Natural killer cell (primary cell): Measurements from ENCODE around the gene DOCK9. TPM values are rescaled to one million over a fixed set of nuclear protein-coding genes. Genes with fewer than 3 reads are reported as not detected.
A peak's percentile ranks its signal among the peaks of the same experiment; 100 is the strongest.

Experiments
- ATAC-seq, 3 donors: fragments of 150-1000 bp in 2 of 3; fragments of 200-7000 bp in 1 of 3; cut with Tn5 transposase; 1 replicate in 1 of 3; 2 replicates in 2 of 3; pipeline ENCODE4 v1.10.0; 2021; ENCODE audit warnings: mild to moderate bottlenecking in 2 of 3, moderate library complexity in 2 of 3
- DNase-seq, 2 donors: peaks; one replicate each; pipeline versions ENCODE4 v3.0.0 to v3.0.0-alpha.2; 2013 to 2021; ENCODE audit warnings: mixed read lengths in 1 of 2
- H3K27ac ChIP-seq: one replicate; pipeline ENCODE4 v1.5.1; 2013; ENCODE audit warnings: mild to moderate bottlenecking, low read length
- H3K27me3 ChIP-seq: one replicate; pipeline ENCODE4 v1.6.1; 2013; ENCODE audit warnings: low read length; ENCODE audit not compliant: control insufficient read depth, insufficient read depth
- H3K36me3 ChIP-seq: one replicate; pipeline ENCODE4 v1.6.1; 2013; ENCODE audit warnings: low read length; ENCODE audit not compliant: control insufficient read depth, insufficient read depth
- H3K4me1 ChIP-seq: one replicate; pipeline ENCODE4 v1.6.1; 2013; ENCODE audit warnings: low read length; ENCODE audit not compliant: control insufficient read depth, insufficient read depth
- H3K4me3 ChIP-seq: one replicate; pipeline ENCODE4 v1.5.1; 2013; ENCODE audit warnings: low read length
- H3K9me3 ChIP-seq: one replicate; pipeline ENCODE4 v1.6.1; 2013; ENCODE audit warnings: low read length; ENCODE audit not compliant: control insufficient read depth, insufficient read depth
- H3K27ac Mint-ChIP-seq, 2 donors: one replicate each; pipeline ENCODE4 v1.8.0; 2022; ENCODE audit warnings: mild to moderate bottlenecking in 2 of 2, mixed read lengths in 2 of 2, moderate library complexity in 1 of 2
- H3K27me3 Mint-ChIP-seq, 2 donors: one replicate each; pipeline ENCODE4 v1.8.0; 2022; ENCODE audit warnings: low read depth in 2 of 2, mixed read lengths in 2 of 2
- H3K36me3 Mint-ChIP-seq: one replicate; pipeline ENCODE4 v1.8.0; 2022; ENCODE audit warnings: mixed read lengths
- H3K4me1 Mint-ChIP-seq, 2 donors: one replicate each; pipeline ENCODE4 v1.8.0; 2022; ENCODE audit warnings: mixed read lengths in 2 of 2
- H3K4me3 Mint-ChIP-seq: one replicate; pipeline ENCODE4 v1.8.0; 2022; ENCODE audit warnings: mild to moderate bottlenecking, moderate library complexity, mixed read lengths
- H3K9me3 Mint-ChIP-seq, 2 donors: one replicate each; pipeline ENCODE4 v1.8.0; 2022; ENCODE audit warnings: mixed read lengths in 2 of 2
- CTCF ChIP-seq: fragments of 200-600 bp; IDR thresholded peaks from one replicate; pipeline ENCODE4 v1.8.0; 2022; ENCODE audit warnings: antibody characterized with exemption
- WGBS: methylation state at CpG from one replicate; pipeline ENCODE4 v1.1.7; 2013; ENCODE audit warnings: missing lambda C conversion rate; ENCODE audit not compliant: insufficient coverage; 5-methylcytosine and 5-hydroxymethylcytosine counted together
- intact Hi-C: fragments of 100-400 bp; cut with micrococcal nuclease; formaldehyde crosslinking; loops from one replicate; pipeline ENCODE4 v1.14.2; 2022
- total RNA-seq, 4 donors: library from RNA; stranded (reverse); fragments of 120-200 nt in 1 of 4; gene quantifications; one replicate each; pipeline versions ENCODE4 v1.2.3 to v1.2.4, GENCODE V29; 2013 to 2022

Gene DOCK9
- total RNA-seq, 3 donors from 2014 or later (not counting 1 experiment from before 2014, with no cell fraction given) = 31.5 to 42.5 (median 40.9) TPM

DNA sequence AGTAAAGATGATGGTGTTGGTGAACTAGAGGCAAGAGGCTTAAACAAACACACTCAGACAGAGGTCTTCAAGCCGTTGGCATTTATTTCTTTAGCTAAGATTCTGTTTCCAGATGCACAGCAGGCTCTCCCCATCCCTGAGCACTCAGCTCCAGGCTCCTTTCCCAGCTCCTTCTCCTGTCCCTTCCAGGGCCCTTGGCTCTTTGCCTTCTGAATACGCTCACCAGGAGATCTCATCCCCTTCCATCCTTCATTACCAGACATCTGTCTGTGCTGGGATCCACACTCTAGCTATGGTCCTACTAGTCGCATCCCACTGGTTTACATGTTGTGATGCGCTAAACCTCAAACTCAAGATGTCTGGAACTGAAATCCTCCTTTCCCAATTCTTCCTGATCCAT, 25.3 kb upstream of the DOCK9 start:
- WGBS = 95% methylated on average over 4 of the region's 4 CpGs
- Histone ChIP-seq H3K4me1 (peaks cover 26% of the 10 kb centered on the region), H3K27ac (no peak overlapping the region), H3K27me3 (no peaks in the 10 kb centered on the region), H3K9me3 (no peaks in the 10 kb centered on the region), H3K4me3 (no peak overlapping the region), H3K36me3 (no peaks in the 10 kb centered on the region)
- Mint-ChIP-seq H3K36me3 (no peaks in the 10 kb centered on the region), H3K27me3 (no peaks in the 10 kb centered on the region), H3K4me3 (no peak overlapping the region), H3K27ac (no peak overlapping the region), H3K9me3 (no peaks in the 10 kb centered on the region), H3K4me1 (peaks cover 49 to 57% of the 10 kb centered on the region in 2 donors)
- ATAC-seq = no peak
- no peak for DNase-seq
- intact Hi-C loops = no loop called here
- TF ChIP-seq CTCF = no peak

DNA sequence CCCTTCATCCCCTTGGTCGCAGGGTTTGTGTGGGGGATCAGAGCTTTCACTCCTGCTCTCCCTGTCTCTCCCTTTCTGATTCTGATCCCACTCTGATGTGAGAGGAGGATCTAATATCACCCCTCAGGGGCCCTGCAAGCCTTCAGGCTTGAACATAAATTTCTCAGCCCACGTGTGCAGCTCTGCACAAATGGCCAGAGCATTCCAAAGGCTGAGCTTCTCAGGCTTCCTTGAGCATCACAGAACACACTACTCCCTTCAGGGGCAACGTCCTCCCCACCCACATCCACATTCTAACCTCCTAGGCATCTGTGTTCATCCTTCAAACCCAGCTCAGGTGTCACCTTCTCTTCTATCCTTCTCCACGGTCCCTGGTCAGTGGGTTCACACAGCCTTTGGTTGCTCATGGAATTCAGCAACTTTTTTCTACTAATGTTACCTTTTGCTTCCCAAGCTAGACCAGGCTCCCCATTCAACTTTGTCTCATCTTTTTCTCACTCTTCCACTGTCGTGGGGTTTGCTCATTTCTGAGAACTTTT, 24.4 kb upstream of the DOCK9 start:
- H3K9me3 ChIP-seq = no peaks in the 10 kb centered on the region
- DNase-seq (no peak), ATAC-seq (no peak)
- intact Hi-C loops = no loop called here
- Mint-ChIP-seq H3K4me1 (peaks cover 59 to 67% of the 10 kb centered on the region in 2 donors), H3K4me3 (no peak overlapping the region), H3K27ac (no peak overlapping the region), H3K36me3 (no peaks in the 10 kb centered on the region), H3K9me3 (no peaks in the 10 kb centered on the region), H3K27me3 (no peaks in the 10 kb centered on the region)
- TF ChIP-seq CTCF = no peak
- 87% methylated on average over 4 of the region's 5 CpGs for WGBS
- H3K4me3 ChIP-seq = no peak overlapping the region
- no peaks in the 10 kb centered on the region for H3K36me3 ChIP-seq
- no peak overlapping the region for H3K27ac ChIP-seq
- no peaks in the 10 kb centered on the region for H3K27me3 ChIP-seq
- H3K4me1 ChIP-seq = peaks cover 33% of the 10 kb centered on the region

DNA sequence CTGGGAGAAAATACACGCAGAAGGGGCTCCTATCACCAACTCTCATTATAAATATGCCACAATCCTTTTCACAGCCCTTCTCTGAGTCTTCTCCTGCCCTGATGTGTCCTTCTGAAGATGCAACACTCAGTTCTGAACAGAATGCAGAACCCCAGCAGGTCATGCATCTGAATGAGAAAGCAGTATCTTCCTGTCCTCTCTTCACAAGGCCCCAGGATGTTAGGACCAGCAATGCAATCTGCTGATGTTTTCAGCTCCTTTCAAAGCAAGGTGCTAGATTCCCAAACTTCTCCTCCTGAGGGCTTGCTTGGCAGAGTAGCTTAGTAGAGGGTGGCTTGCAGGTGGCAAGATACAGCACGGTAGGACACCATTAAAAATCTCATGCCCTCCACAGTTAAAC, 22.3 kb upstream of the DOCK9 start:
- DNase-seq (no peak), ATAC-seq (no peak)
- Mint-ChIP-seq H3K27ac (peak overlapping the region in 1 of 2 donors; percentile 52), H3K9me3 (no peaks in the 10 kb centered on the region), H3K4me1 (peaks cover 64 to 71% of the 10 kb centered on the region in 2 donors), H3K27me3 (no peaks in the 10 kb centered on the region), H3K4me3 (no peak overlapping the region), H3K36me3 (no peaks in the 10 kb centered on the region)
- Histone ChIP-seq H3K36me3 (no peaks in the 10 kb centered on the region), H3K4me1 (peaks cover 33% of the 10 kb centered on the region), H3K27ac (no peak overlapping the region), H3K9me3 (no peaks in the 10 kb centered on the region), H3K27me3 (no peaks in the 10 kb centered on the region), H3K4me3 (no peak overlapping the region)
- TF ChIP-seq CTCF = no peak
- intact Hi-C loops = no loop called here
- WGBS = 83% methylated on average over 2 of the region's 2 CpGs

DNA sequence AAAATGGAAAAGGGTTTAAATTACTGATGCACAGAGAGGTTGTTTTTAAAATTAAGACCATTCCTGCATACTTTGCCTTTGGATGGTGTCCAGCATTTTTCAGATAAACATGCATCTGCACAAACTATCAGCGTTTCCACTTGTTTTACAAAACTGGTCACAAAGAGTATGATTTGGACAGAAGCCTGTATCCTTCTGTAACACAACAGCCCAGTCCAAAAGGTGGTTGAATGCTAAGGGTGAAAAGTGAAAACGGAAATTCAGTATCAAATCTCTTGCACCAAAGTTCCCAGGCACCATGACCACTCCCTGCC, 21.7 kb upstream of the DOCK9 start:
- Mint-ChIP-seq H3K9me3 (no peaks in the 10 kb centered on the region), H3K4me3 (no peak overlapping the region), H3K36me3 (no peaks in the 10 kb centered on the region), H3K4me1 (peaks cover 68 to 75% of the 10 kb centered on the region in 2 donors), H3K27me3 (no peaks in the 10 kb centered on the region), H3K27ac (peak overlapping the region in 1 of 2 donors; percentile 25)
- Histone ChIP-seq H3K27ac (no peak overlapping the region), H3K9me3 (no peaks in the 10 kb centered on the region), H3K36me3 (no peaks in the 10 kb centered on the region), H3K27me3 (no peaks in the 10 kb centered on the region), H3K4me3 (no peak overlapping the region), H3K4me1 (peaks cover 33% of the 10 kb centered on the region)
- TF ChIP-seq CTCF = no peak
- intact Hi-C loops = no loop called here
- 100% methylated on average over 2 of the region's 2 CpGs for WGBS
- ATAC-seq (no peak), DNase-seq (no peak)
